ENCODE results near the gene CCDC57.
A peak's percentile ranks its signal among the peaks of the same experiment; 100 is the strongest.

The CCDC57 gene

GRCh38 chr17:82065193-82065637 lies 147.4 kb downstream of the CCDC57 start:
- Histone ChIP-seq H3K27me3 (replicated peaks; ENCODE audit: insufficient read depth, low read length) (no peaks in the 10 kb centered on the region), H4K20me1 (ENCODE audit: insufficient read depth, low read length) (peaks cover 3% of the 10 kb centered on the region; the same call in 1 of the 2 replicates), H3K9ac (ENCODE audit: low read length) (peak overlapping the region; percentile 93), H3K36me3 (replicated peaks; ENCODE audit: insufficient read depth, low read length) (0 out of 2 replicates have a peak, but pooled peaks cover 4% of the 10 kb centered on the region), H3F3A (ENCODE audit: insufficient read depth, low read length) (peaks cover 12% of the 10 kb centered on the region), H3K79me2 (ENCODE audit: low read length) (peaks cover 30% of the 10 kb centered on the region), H3K9me3 (replicated peaks; ENCODE audit: insufficient read depth, low read length) (no peaks in the 10 kb centered on the region), H2AFZ (ENCODE audit: low read length) (peak overlapping the region; percentile 46; the same call in 1 of the 2 replicates), H3K4me2 (ENCODE audit: low read depth, low read length) (peak overlapping the region; percentile 99), H3K9me2 (replicated peaks; ENCODE audit: insufficient read depth, low read length) (no peaks in the 10 kb centered on the region), H3K27ac (ENCODE audit: low read length) (peak overlapping the region; percentile 70; the same call in 1 of the 2 replicates), H3K4me3 (ENCODE audit: low read length) (peak overlapping the region; percentile 96), H3K4me1 (ENCODE audit: low read length) (peaks cover 12% of the 10 kb centered on the region)
- TF ChIP-seq EZH2 (optimal IDR thresholded peaks at IDR 0.05; ENCODE audit: low read depth, low read length) = no peak
- TF ChIP-seq EZH2phosphoT487 (IDR thresholded peaks at IDR 0.05; ENCODE audit: low read length) = no peak
- no peak for TF ChIP-seq CTCF (IDR thresholded peaks at IDR 0.05; ENCODE audit: low read length)
- peak; percentile 19 for DNase-seq

GRCh38 chr17:82064433-82065192 lies 148.0 kb downstream of the CCDC57 start:
- no peaks in the 10 kb centered on the region for H3K9me2 ChIP-seq (replicated peaks; ENCODE audit: insufficient read depth, low read length)
- no peaks in the 10 kb centered on the region for H3K9me3 ChIP-seq (replicated peaks; ENCODE audit: insufficient read depth, low read length)
- peak overlapping the region; percentile 46 for H2AFZ ChIP-seq (ENCODE audit: low read length)
- TF ChIP-seq EZH2phosphoT487 (IDR thresholded peaks at IDR 0.05; ENCODE audit: low read length) (no peak), EZH2 (optimal IDR thresholded peaks at IDR 0.05; ENCODE audit: low read depth, low read length) (no peak), CTCF (IDR thresholded peaks at IDR 0.05; ENCODE audit: low read length) (no peak)
- 0 out of 2 replicates have a peak, but pooled peaks cover 4% of the 10 kb centered on the region for H3K36me3 ChIP-seq (replicated peaks; ENCODE audit: insufficient read depth, low read length)
- peaks cover 3% of the 10 kb centered on the region; the same call in 1 of the 2 replicates for H4K20me1 ChIP-seq (ENCODE audit: insufficient read depth, low read length)
- H3K27ac ChIP-seq (ENCODE audit: low read length) = peak overlapping the region; percentile 70; the same call in 1 of the 2 replicates
- peaks cover 30% of the 10 kb centered on the region for H3K79me2 ChIP-seq (ENCODE audit: low read length)
- H3K4me1 ChIP-seq (ENCODE audit: low read length) = peaks cover 12% of the 10 kb centered on the region
- peak overlapping the region; percentile 93 for H3K9ac ChIP-seq (ENCODE audit: low read length)
- H3K4me3 ChIP-seq (ENCODE audit: low read length) = peak overlapping the region; percentile 96
- H3K27me3 ChIP-seq (replicated peaks; ENCODE audit: insufficient read depth, low read length) = no peaks in the 10 kb centered on the region
- DNase-seq = peak; percentile 81
- peaks cover 15% of the 10 kb centered on the region for H3F3A ChIP-seq (ENCODE audit: insufficient read depth, low read length)
- peak overlapping the region; percentile 99 for H3K4me2 ChIP-seq (ENCODE audit: low read depth, low read length)

GRCh38 chr17:82063424-82064415 lies 148.9 kb downstream of the CCDC57 start:
- Histone ChIP-seq H4K20me1 (ENCODE audit: insufficient read depth, low read length) (peaks cover 3% of the 10 kb centered on the region; the same call in 1 of the 2 replicates), H3K4me3 (ENCODE audit: low read length) (peak overlapping the region; percentile 96; the same call in 1 of the 2 replicates), H3K9me3 (replicated peaks; ENCODE audit: insufficient read depth, low read length) (no peaks in the 10 kb centered on the region), H3K9me2 (replicated peaks; ENCODE audit: insufficient read depth, low read length) (no peaks in the 10 kb centered on the region), H2AFZ (ENCODE audit: low read length) (no peak overlapping the region), H3F3A (ENCODE audit: insufficient read depth, low read length) (peaks cover 15% of the 10 kb centered on the region), H3K27ac (ENCODE audit: low read length) (peak overlapping the region; percentile 70; the same call in 1 of the 2 replicates), H3K36me3 (replicated peaks; ENCODE audit: insufficient read depth, low read length) (0 out of 2 replicates have a peak, but pooled peaks cover 4% of the 10 kb centered on the region), H3K4me1 (ENCODE audit: low read length) (peaks cover 12% of the 10 kb centered on the region), H3K9ac (ENCODE audit: low read length) (peak overlapping the region; percentile 93; the same call in 1 of the 2 replicates), H3K79me2 (ENCODE audit: low read length) (peaks cover 30% of the 10 kb centered on the region), H3K4me2 (ENCODE audit: low read depth, low read length) (peak overlapping the region; percentile 99), H3K27me3 (replicated peaks; ENCODE audit: insufficient read depth, low read length) (no peaks in the 10 kb centered on the region)
- TF ChIP-seq EZH2 (optimal IDR thresholded peaks at IDR 0.05; ENCODE audit: low read depth, low read length) (no peak), CTCF (IDR thresholded peaks at IDR 0.05; ENCODE audit: low read length) (no peak), EZH2phosphoT487 (IDR thresholded peaks at IDR 0.05; ENCODE audit: low read length) (no peak)
- DNase-seq = no peak

Data from MM.1S (cell line).